ENCODE results near the gene OR6C76.
"Not testable (repeated sequence)": the region's sequence is repeated elsewhere in the genome, so short reads cannot be mapped to it uniquely, and the experiment has no call there.

The OR6C76 gene

GRCh38 chr12:55425954-55426353 lies at the start of gene OR6C76:
OR6C76 (plus strand) TSS chr12:55426254; CDS start chr12:55426254, 0 bp downstream.
- no peak for DNase-seq

GRCh38 chr12:55385891-55386290 lies 40.2 kb upstream of the OR6C76 start:
- DNase-seq = no peak

- DNase-seq = no peak
These were observed 33.8 kb upstream of the OR6C76 start for GRCh38 chr12:55392032-55392795.

GRCh38 chr12:55396326-55396725 lies 29.7 kb upstream of the OR6C76 start:
- DNase-seq = no peak

GRCh38 chr12:55400229-55400628 lies 25.8 kb upstream of the OR6C76 start, which contains the start of gene OR6C65:
OR6C65 (plus strand) TSS chr12:55400529; CDS start chr12:55400529, 0 bp downstream.
- no peak for DNase-seq

GRCh38 chr12:55407866-55408265 lies 18.2 kb upstream of the OR6C76 start:
- DNase-seq = no peak

- DNase-seq = not testable (repeated sequence)
These were observed 16.9 kb upstream of the OR6C76 start for GRCh38 chr12:55409133-55409532.

GRCh38 chr12:55412138-55412537 lies 13.9 kb upstream of the OR6C76 start:
- DNase-seq = not testable (repeated sequence)

- DNase-seq = not testable (repeated sequence)
These were observed 12.3 kb upstream of the OR6C76 start for GRCh38 chr12:55413498-55414388.

GRCh38 chr12:55414396-55414823 lies 11.6 kb upstream of the OR6C76 start:
- DNase-seq = not testable (repeated sequence)

- DNase-seq = not testable (repeated sequence)
These were observed 11.2 kb upstream of the OR6C76 start for GRCh38 chr12:55414889-55415288.

- DNase-seq = no peak
These were observed 9.1 kb upstream of the OR6C76 start for GRCh38 chr12:55416961-55417360.

- DNase-seq = no peak
These were observed 5.6 kb upstream of the OR6C76 start for GRCh38 chr12:55420307-55420962.

GRCh38 chr12:55428331-55429243 lies 2.5 kb downstream of the OR6C76 start:
- no peak for DNase-seq

- not testable (repeated sequence) for DNase-seq
These were observed 15.2 kb downstream of the OR6C76 start for GRCh38 chr12:55441233-55441632.

- DNase-seq = no peak
These were observed 17.7 kb downstream of the OR6C76 start, which contains the start of gene OR6C2 for GRCh38 chr12:55443776-55444175. OR6C2 (plus strand) TSS chr12:55444076; CDS start chr12:55452214, 8,138 bp downstream.

GRCh38 chr12:55445357-55445756 lies 19.3 kb downstream of the OR6C76 start:
- no peak for DNase-seq

- DNase-seq = no peak
These were observed 20.3 kb downstream of the OR6C76 start for GRCh38 chr12:55446326-55446725.

GRCh38 chr12:55448825-55449224 lies 22.8 kb downstream of the OR6C76 start:
- no peak for DNase-seq

GRCh38 chr12:55464926-55465325 lies 38.9 kb downstream of the OR6C76 start:
- not testable (repeated sequence) for DNase-seq

GRCh38 chr12:55467836-55468235 lies 41.8 kb downstream of the OR6C76 start:
- DNase-seq = no peak

GRCh38 chr12:55469291-55469690 lies 43.2 kb downstream of the OR6C76 start:
- DNase-seq = no peak

Data from stimulated activated CD4-positive, alpha-beta T cell treated with anti-CD3 and anti-CD28 coated beads, Interleukin-1b, Interleukin-23, amount 100 ng/mL, for 48 hours (primary cell).